Suprapubic skin (tissue), 4 donors: ENCODE results near the gene PRKN.

Experiments used
- CTCF ChIP-seq, 2 donors: fragments of 200-600 bp in 1 of 2; fragments of 450-650 bp in 1 of 2; sonication (generic) in 1 of 2; IDR thresholded peaks; one replicate each; pipeline ENCODE4 v1.5.1; 2016 to 2019; ENCODE audit warnings: antibody characterized with exemption in 2 of 2, mild to moderate bottlenecking in 1 of 2, moderate library complexity in 1 of 2
- EP300 ChIP-seq: sonication (generic); formaldehyde crosslinking; IDR thresholded peaks from one replicate; pipeline ENCODE4 v1.6.1; 2017; ENCODE audit warnings: antibody characterized with exemption
- POLR2A ChIP-seq, 2 donors: fragments of 450-650 bp; IDR thresholded peaks; one replicate each; pipeline ENCODE4 v1.6.1; 2017; ENCODE audit warnings: antibody characterized with exemption in 2 of 2, mild to moderate bottlenecking in 2 of 2, moderate library complexity in 2 of 2
- POLR2AphosphoS5 ChIP-seq, 3 donors: sonication (generic); formaldehyde crosslinking; IDR thresholded peaks; one replicate each; pipeline ENCODE4 v1.6.1; 2017; ENCODE audit warnings: antibody characterized with exemption in 3 of 3

GRCh38 chr6:161674930-161675682, 1052.5 kb downstream of the PRKN start:
- TF ChIP-seq POLR2A (IDR thresholded peaks at IDR 0.05): no peak
- no peak for TF ChIP-seq CTCF (IDR thresholded peaks at IDR 0.05)
- no peak for TF ChIP-seq EP300
- no peak for TF ChIP-seq POLR2AphosphoS5 (IDR thresholded peaks at IDR 0.05)
